Measurements from ENCODE around the gene ARHGAP44. TPM values are rescaled to one million over a fixed set of nuclear protein-coding genes. Genes with fewer than 3 reads are reported as not detected.

The ARHGAP44 gene
- total and polyA plus RNA-seq, 4 donors: 0.14 to 1.3 (median 0.42) TPM

GRCh38 chr17:12857592-12857991, 68.3 kb downstream of the ARHGAP44 start:
- no peak overlapping the region for H3K27ac ChIP-seq (ENCODE audit: low read depth in 1 of 2, low read length in 2 of 2)
- no peaks in the 10 kb centered on the region for H3K36me3 ChIP-seq (ENCODE audit: control insufficient read depth in 4 of 4, insufficient read depth in 3 of 4, low read depth in 1 of 4, low read length in 3 of 4)
- DNase-seq (ENCODE audit: low spot score): no peak
- H3K4me1 ChIP-seq (ENCODE audit: control insufficient read depth in 4 of 4, insufficient read depth in 4 of 4, low read length in 3 of 4): no peaks in the 10 kb centered on the region
- no peak overlapping the region for H3K4me3 ChIP-seq (ENCODE audit: low read depth in 1 of 3, low read length in 3 of 3)
- H3K9me3 ChIP-seq (ENCODE audit: control insufficient read depth in 4 of 4, low read length in 3 of 4): no peaks in the 10 kb centered on the region
- H3K27me3 ChIP-seq (ENCODE audit: control insufficient read depth in 4 of 4, insufficient read depth in 4 of 4, low read length in 3 of 4): no peaks in the 10 kb centered on the region
- TF ChIP-seq REST (IDR thresholded peaks at IDR 0.05) (no peak), EGR1 (IDR thresholded peaks at IDR 0.05; ENCODE audit: low read depth in 2 of 2) (no peak), HNF4G (IDR thresholded peaks at IDR 0.05) (no peak)
- no peak overlapping the region for H3K9ac ChIP-seq (ENCODE audit: low read depth in 1 of 2, low read length in 2 of 2)
- WGBS: 92% methylated on average over 2 of the region's 2 CpGs

- H3K4me3 ChIP-seq (ENCODE audit: low read depth in 1 of 3, low read length in 3 of 3): no peak overlapping the region
- WGBS: 78% methylated on average over 9 of the region's 9 CpGs
- H3K9me3 ChIP-seq (ENCODE audit: control insufficient read depth in 4 of 4, low read length in 3 of 4): peaks cover 0 to 4% (median 0%) of the 10 kb centered on the region in 4 donors
- no peaks in the 10 kb centered on the region for H3K4me1 ChIP-seq (ENCODE audit: control insufficient read depth in 4 of 4, insufficient read depth in 4 of 4, low read length in 3 of 4)
- no peak for DNase-seq (ENCODE audit: low spot score)
- H3K9ac ChIP-seq (ENCODE audit: low read depth in 1 of 2, low read length in 2 of 2): no peak overlapping the region
- no peak overlapping the region for H3K27ac ChIP-seq (ENCODE audit: low read depth in 1 of 2, low read length in 2 of 2)
- H3K36me3 ChIP-seq (ENCODE audit: control insufficient read depth in 4 of 4, insufficient read depth in 3 of 4, low read depth in 1 of 4, low read length in 3 of 4): no peaks in the 10 kb centered on the region
- H3K27me3 ChIP-seq (ENCODE audit: control insufficient read depth in 4 of 4, insufficient read depth in 4 of 4, low read length in 3 of 4): no peaks in the 10 kb centered on the region
- TF ChIP-seq ZBTB33 (IDR thresholded peaks at IDR 0.05): no peak
- no peak for TF ChIP-seq YY1 (IDR thresholded peaks at IDR 0.05)
- no peak for TF ChIP-seq REST (IDR thresholded peaks at IDR 0.05)
- TF ChIP-seq EGR1 (IDR thresholded peaks at IDR 0.05; ENCODE audit: low read depth in 2 of 2): no peak
- TF ChIP-seq HNF4A (conservative IDR thresholded peaks at IDR 0.05): no peak
- TF ChIP-seq CTCF (IDR thresholded peaks at IDR 0.05; ENCODE audit: low read depth, low read length, missing input control): no peak
- no peak for TF ChIP-seq RAD21 (IDR thresholded peaks at IDR 0.05)
- TF ChIP-seq HNF4G (IDR thresholded peaks at IDR 0.05): no peak
- no peak for TF ChIP-seq GABPA (IDR thresholded peaks at IDR 0.05 in 1 of 2, conservative IDR thresholded peaks at IDR 0.05 in 1 of 2)
- no peak for TF ChIP-seq MAX (IDR thresholded peaks at IDR 0.05)
- no peak for TF ChIP-seq ATF3 (IDR thresholded peaks at IDR 0.05)
- no peak for TF ChIP-seq FOXA2 (IDR thresholded peaks at IDR 0.05)
- TF ChIP-seq RXRA (IDR thresholded peaks at IDR 0.05): no peak
- TF ChIP-seq JUND (IDR thresholded peaks at IDR 0.05): no peak
- TF ChIP-seq TAF1 (conservative IDR thresholded peaks at IDR 0.05): no peak
Measured at GRCh38 chr17:12859520-12859919, 70.2 kb downstream of the ARHGAP44 start.
